ENCODE results near the gene CD109.

The CD109 gene

GRCh38 chr6:73867411-73867810, 171.4 kb downstream of the CD109 start:
- DNase-seq: no peak

- DNase-seq: no peak
These were observed 174.9 kb downstream of the CD109 start for GRCh38 chr6:73870907-73871306.

- no peak for DNase-seq
These were observed 177.1 kb downstream of the CD109 start for GRCh38 chr6:73873081-73873480.

All from stimulated activated CD4-positive, alpha-beta T cell treated with anti-CD3 and anti-CD28 coated beads, Interleukin-15, amount 100 ng/mL, for 24 hours (primary cell).